B cell (primary cell): ENCODE measurements around the gene NUP98. TPM values are rescaled to one million over a fixed set of nuclear protein-coding genes. Genes with fewer than 3 reads are reported as not detected.

Experiments used
- ATAC-seq: fragments of 200-7000 bp; cut with Tn5 transposase; one replicate; pipeline ENCODE4 v1.10.0; 2021; ENCODE audit warnings: low read depth, mild to moderate bottlenecking, moderate number of reproducible peaks, moderate library complexity
- CTCF ChIA-PET: fragments of 350-600 bp; sonication (Branson Sonifier 250); formaldehyde crosslinking; loops from one replicate; lab custom pipeline; 2021; ENCODE audit warnings: antibody characterized with exemption, inconsistent platforms; lab: Charles Lee
- POLR2A ChIA-PET: fragments of 350-600 bp; sonication (Branson Sonifier 250); formaldehyde crosslinking; loops from one replicate; lab custom pipeline; 2021; ENCODE audit warnings: antibody characterized with exemption; lab: Charles Lee
- DNase-seq: peaks from one replicate; pipeline ENCODE4 v3.0.0; 2013
- H2AFZ ChIP-seq: 2 replicates; pipeline ENCODE4 v1.6.1; 2012; ENCODE audit warnings: mild to moderate bottlenecking, low read depth, low read length; ENCODE audit not compliant: insufficient read depth, poor library complexity, severe bottlenecking
- H3K27ac ChIP-seq, 2 donors: 1 replicate in 1 of 2; 2 replicates in 1 of 2; pipeline ENCODE4 v1.5.1; 2012 to 2013; ENCODE audit warnings: low read length in 2 of 2, mild to moderate bottlenecking in 2 of 2, moderate library complexity in 1 of 2
- H3K27me3 ChIP-seq, 4 experiments: fragments of 200-600 bp in 1 of 4; sonication (generic) in 1 of 4; replicated peaks in 1 of 4; 1 replicate in 2 of 4; 2 replicates in 2 of 4; pipeline versions ENCODE4 v1.6.1 to v1.7.0; 2013 to 2016; ENCODE audit warnings: low read length in 3 of 4, mild to moderate bottlenecking in 2 of 4, mixed read lengths in 1 of 4, moderate library complexity in 1 of 4; ENCODE audit not compliant: insufficient read depth in 4 of 4, control insufficient read depth in 3 of 4; ENCODE audit errors: control extremely low read depth in 1 of 4
- H3K36me3 ChIP-seq, 2 experiments: replicated peaks in 1 of 2; 1 replicate in 1 of 2; 2 replicates in 1 of 2; pipeline versions ENCODE4 v1.6.1 to v1.7.1; 2013; ENCODE audit warnings: low read length in 1 of 2; ENCODE audit not compliant: insufficient read depth in 2 of 2, control insufficient read depth in 1 of 2; ENCODE audit errors: control extremely low read depth in 1 of 2, extremely low read depth in 1 of 2
- H3K4me1 ChIP-seq, 2 donors: fragments of 200-600 bp in 1 of 2; sonication (generic) in 1 of 2; 1 replicate in 1 of 2; 2 replicates in 1 of 2; pipeline versions ENCODE4 v1.5.1 to v1.6.1; 2013 to 2017; ENCODE audit warnings: low read length in 2 of 2; ENCODE audit not compliant: control insufficient read depth in 2 of 2, insufficient read depth in 2 of 2
- H3K4me2 ChIP-seq: replicated peaks from 2 replicates; pipeline ENCODE3; 2012; ENCODE audit warnings: mild to moderate bottlenecking, low read depth, low read length; ENCODE audit not compliant: poor library complexity, severe bottlenecking
- H3K4me3 ChIP-seq, 5 experiments: fragments of 200-600 bp in 1 of 5; sonication (generic) in 1 of 5; 1 replicate in 3 of 5; 2 replicates in 2 of 5; pipeline versions ENCODE4 v1.5.1 to v1.7.0; 2011 to 2016; ENCODE audit warnings: low read length in 4 of 5, mild to moderate bottlenecking in 4 of 5, low read depth in 2 of 5, control low read depth in 1 of 5, moderate library complexity in 1 of 5; ENCODE audit not compliant: insufficient read depth in 1 of 5; ENCODE audit errors: control extremely low read depth in 1 of 5, extremely low read depth in 1 of 5
- H3K79me2 ChIP-seq: fragments of 200-600 bp; sonication (generic); one replicate; pipeline ENCODE4 v1.6.0; 2016; ENCODE audit warnings: low read length; ENCODE audit not compliant: control insufficient read depth, insufficient read depth
- H3K9ac ChIP-seq: fragments of 200-600 bp; sonication (generic); 2 replicates; pipeline ENCODE4 v1.6.1; 2017; ENCODE audit warnings: mild to moderate bottlenecking, low read length, moderate library complexity
- H3K9me3 ChIP-seq, 3 donors: one replicate each; pipeline versions ENCODE4 v1.6.1 to v1.7.1; 2013; ENCODE audit warnings: low read length in 2 of 3; ENCODE audit not compliant: control insufficient read depth in 2 of 3, insufficient read depth in 1 of 3; ENCODE audit errors: control extremely low read depth in 1 of 3
- H4K20me1 ChIP-seq: 2 replicates; pipeline ENCODE4 v1.6.0; 2012; ENCODE audit warnings: mild to moderate bottlenecking, low read length; ENCODE audit not compliant: insufficient read depth, control insufficient read depth, poor library complexity, severe bottlenecking
- H3K27ac Mint-ChIP-seq: one replicate; pipeline ENCODE4 v1.8.0; 2021; ENCODE audit warnings: mixed read lengths
- H3K27me3 Mint-ChIP-seq: one replicate; pipeline ENCODE4 v1.8.0; 2021; ENCODE audit warnings: mixed read lengths
- H3K4me1 Mint-ChIP-seq: one replicate; pipeline ENCODE4 v1.8.0; 2021; ENCODE audit warnings: mixed read lengths
- H3K4me3 Mint-ChIP-seq: one replicate; pipeline ENCODE4 v1.8.0; 2021; ENCODE audit warnings: mixed read lengths
- H3K9me3 Mint-ChIP-seq: one replicate; pipeline ENCODE4 v1.8.0; 2022; ENCODE audit warnings: mixed read lengths; ENCODE audit not compliant: insufficient read depth
- CTCF ChIP-seq: fragments of 200-600 bp; IDR thresholded peaks from one replicate; pipeline ENCODE4 v1.8.0; 2022; ENCODE audit warnings: antibody characterized with exemption, mild to moderate bottlenecking
- EZH2 ChIP-seq: IDR thresholded peaks from 2 replicates; pipeline ENCODE4 v1.6.1; 2012; ENCODE audit warnings: borderline replicate concordance, low read depth, mild to moderate bottlenecking, moderate library complexity, low read length; ENCODE audit not compliant: insufficient read depth, poor library complexity, severe bottlenecking
- WGBS: methylation state at CpG from one replicate; pipeline ENCODE4 v1.1.5; 2013; ENCODE audit warnings: missing lambda C conversion rate; ENCODE audit not compliant: insufficient coverage; 5-methylcytosine and 5-hydroxymethylcytosine counted together
- intact Hi-C: fragments of 100-400 bp; cut with micrococcal nuclease; formaldehyde crosslinking; loops from one replicate; pipeline ENCODE4 v1.10.0; 2022
- polyA plus RNA-seq: library from polyadenylated mRNA; depleted of rRNA; stranded (reverse); fragments of >200 nt; gene quantifications from 2 replicates; pipeline ENCODE4 v1.2.3, GENCODE V29; 2012
- total RNA-seq, 2 donors: library from RNA; stranded (reverse); fragments of 120-200 nt in 1 of 2; gene quantifications; 1 replicate in 1 of 2; 2 replicates in 1 of 2; pipeline versions ENCODE4 v1.2.3 to v1.2.4, GENCODE V29; 2013 to 2022

NUP98 gene
- total and polyA plus RNA-seq, 2 donors (not counting 1 experiment from before 2014, with no cell fraction given), result 99.8 to 111 TPM

GRCh38 chr11:3840870-3841425, 43.6 kb upstream of the NUP98 start, which contains the start of gene RHOG:
Gene RHOG, minus strand, starts transcription at chr11:3840959. Its CDS starts 12,821 bp downstream, at chr11:3828138.
- H3K27ac ChIP-seq, result peak within 1 kb of the TSS; percentile 95 to 98
- intact Hi-C loops, result loop anchor here (1.0 to 2.0 kb wide), 7 partner anchors 13 to 253 kb away; partner anchors contain the start of genes NUP98, PGAP2 and RRM1
- ChIA-PET CTCF (interaction anchor here (0.6 to 28.7 kb wide), 30 partner anchors 10 to 256 kb away, joined by 3 to 819 read pairs (median 5); partner anchors contain the start of genes NUP98, PGAP2 and STIM1), POLR2A (interaction anchor here (0.6 to 2.6 kb wide), 18 partner anchors 9 to 1456 kb away, joined by 3 to 69 read pairs (median 6); partner anchors contain the start of genes NUP98, PGAP2 and STIM1)
- H3K4me1 ChIP-seq, result peaks cover 46 to 51% of the 10 kb centered on the region in 2 donors
- H4K20me1 ChIP-seq, result peaks cover 40% of the 10 kb centered on the region
- H3K27me3 Mint-ChIP-seq, result no peaks in the 10 kb centered on the region
- H3K36me3 ChIP-seq, result no peaks in the 10 kb centered on the region
- no peaks in the 10 kb centered on the region for H3K9me3 Mint-ChIP-seq
- H3K9ac ChIP-seq, result peak within 1 kb of the TSS; percentile 88
- H3K4me2 ChIP-seq, result peak within 1 kb of the TSS; percentile 98
- H2AFZ ChIP-seq, result peak within 1 kb of the TSS; percentile 62
- peaks cover 55% of the 10 kb centered on the region for H3K4me1 Mint-ChIP-seq
- H3K27ac Mint-ChIP-seq, result peak within 1 kb of the TSS; percentile 98
- H3K79me2 ChIP-seq, result peaks cover 51% of the 10 kb centered on the region
- WGBS, result 0% methylated on average over 11 of the region's 42 CpGs
- ATAC-seq (peak; percentile 80), DNase-seq (peak; percentile 87)
- no peaks in the 10 kb centered on the region for H3K27me3 ChIP-seq
- H3K4me3 ChIP-seq, result peak within 1 kb of the TSS; percentile 73 to 97 (median 86)
- no peak for TF ChIP-seq EZH2
- TF ChIP-seq CTCF, result no peak
- H3K4me3 Mint-ChIP-seq, result peak within 1 kb of the TSS; percentile 97
- no peaks in the 10 kb centered on the region for H3K9me3 ChIP-seq
